Measurements from ENCODE around the gene GRB14. TPM values are rescaled to one million over a fixed set of nuclear protein-coding genes. Genes with fewer than 3 reads are reported as not detected.

Gene GRB14
- total RNA-seq, 1 donor from 2014 or later: 5.8 TPM

GRCh38 chr2:164561991-164562390, 59.3 kb downstream of the GRB14 start:
- DNase-seq (ENCODE audit: low spot score): no peak
- H3K9me3 Mint-ChIP-seq (ENCODE audit: unreplicated experiment): no peaks in the 10 kb centered on the region
- H3K4me3 Mint-ChIP-seq (ENCODE audit: unreplicated experiment): no peak overlapping the region
- H3K27me3 Mint-ChIP-seq (ENCODE audit: unreplicated experiment): no peaks in the 10 kb centered on the region
- no peaks in the 10 kb centered on the region for H3K36me3 Mint-ChIP-seq (ENCODE audit: low read depth, unreplicated experiment)
- H3K27ac Mint-ChIP-seq (ENCODE audit: unreplicated experiment): no peak overlapping the region
- H3K4me1 Mint-ChIP-seq (ENCODE audit: unreplicated experiment): peaks cover 24% of the 10 kb centered on the region
- TF ChIP-seq CTCF (IDR thresholded peaks at IDR 0.05; ENCODE audit: unreplicated experiment): no peak

GRCh38 chr2:164561416-164561815, 59.9 kb downstream of the GRB14 start:
- H3K4me1 Mint-ChIP-seq (ENCODE audit: unreplicated experiment): peaks cover 24% of the 10 kb centered on the region
- no peak for DNase-seq (ENCODE audit: low spot score)
- H3K27me3 Mint-ChIP-seq (ENCODE audit: unreplicated experiment): no peaks in the 10 kb centered on the region
- no peak overlapping the region for H3K27ac Mint-ChIP-seq (ENCODE audit: unreplicated experiment)
- no peak for TF ChIP-seq CTCF (IDR thresholded peaks at IDR 0.05; ENCODE audit: unreplicated experiment)
- no peaks in the 10 kb centered on the region for H3K36me3 Mint-ChIP-seq (ENCODE audit: low read depth, unreplicated experiment)
- no peaks in the 10 kb centered on the region for H3K9me3 Mint-ChIP-seq (ENCODE audit: unreplicated experiment)
- no peak overlapping the region for H3K4me3 Mint-ChIP-seq (ENCODE audit: unreplicated experiment)

- Mint-ChIP-seq H3K4me3 (ENCODE audit: unreplicated experiment) (no peak overlapping the region), H3K4me1 (ENCODE audit: unreplicated experiment) (peaks cover 24% of the 10 kb centered on the region), H3K36me3 (ENCODE audit: low read depth, unreplicated experiment) (no peaks in the 10 kb centered on the region), H3K9me3 (ENCODE audit: unreplicated experiment) (no peaks in the 10 kb centered on the region), H3K27ac (ENCODE audit: unreplicated experiment) (no peak overlapping the region), H3K27me3 (ENCODE audit: unreplicated experiment) (no peaks in the 10 kb centered on the region)
- DNase-seq (ENCODE audit: low spot score): no peak
- TF ChIP-seq CTCF (IDR thresholded peaks at IDR 0.05; ENCODE audit: unreplicated experiment): no peak
These were observed 60.4 kb downstream of the GRB14 start for GRCh38 chr2:164560902-164561301.

DNA sequence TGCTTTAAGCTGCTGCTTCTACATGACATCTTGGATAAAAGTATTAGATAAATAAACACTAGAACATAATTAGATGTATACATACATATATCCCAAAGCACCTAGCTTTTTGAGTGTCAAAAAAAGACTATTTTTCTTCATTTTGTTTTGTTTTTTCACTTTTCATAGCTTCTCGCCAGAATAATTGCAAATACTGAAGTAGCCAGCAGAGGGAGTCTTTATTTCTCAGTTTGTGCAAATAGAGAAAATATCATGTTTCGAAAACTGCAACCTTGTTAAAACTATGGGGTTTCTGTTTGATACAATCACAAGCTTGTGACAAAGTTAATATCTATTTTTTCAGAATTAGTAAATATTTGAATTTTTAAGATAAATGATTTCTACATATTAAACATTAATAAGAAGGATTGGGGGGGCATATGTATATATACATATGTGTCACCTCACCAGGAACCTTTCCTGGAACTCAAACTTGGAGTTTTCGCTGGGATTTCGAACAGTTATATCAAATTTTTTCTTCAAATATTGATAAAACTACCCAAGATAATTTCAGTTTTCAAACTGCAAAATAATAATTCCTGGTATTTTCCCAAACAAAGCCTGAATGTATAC, 61.0 kb downstream of the GRB14 start:
- no peak overlapping the region for H3K27ac Mint-ChIP-seq (ENCODE audit: unreplicated experiment)
- TF ChIP-seq CTCF (IDR thresholded peaks at IDR 0.05; ENCODE audit: unreplicated experiment): peak; percentile 79
- peaks cover 24% of the 10 kb centered on the region for H3K4me1 Mint-ChIP-seq (ENCODE audit: unreplicated experiment)
- DNase-seq (ENCODE audit: low spot score): no peak
- H3K27me3 Mint-ChIP-seq (ENCODE audit: unreplicated experiment): no peaks in the 10 kb centered on the region
- no peaks in the 10 kb centered on the region for H3K36me3 Mint-ChIP-seq (ENCODE audit: low read depth, unreplicated experiment)
- no peak overlapping the region for H3K4me3 Mint-ChIP-seq (ENCODE audit: unreplicated experiment)
- no peaks in the 10 kb centered on the region for H3K9me3 Mint-ChIP-seq (ENCODE audit: unreplicated experiment)

- TF ChIP-seq CTCF (IDR thresholded peaks at IDR 0.05; ENCODE audit: unreplicated experiment): no peak
- Mint-ChIP-seq H3K36me3 (ENCODE audit: low read depth, unreplicated experiment) (no peaks in the 10 kb centered on the region), H3K27ac (ENCODE audit: unreplicated experiment) (no peak overlapping the region), H3K4me1 (ENCODE audit: unreplicated experiment) (peaks cover 19% of the 10 kb centered on the region), H3K4me3 (ENCODE audit: unreplicated experiment) (no peak overlapping the region), H3K27me3 (ENCODE audit: unreplicated experiment) (no peaks in the 10 kb centered on the region), H3K9me3 (ENCODE audit: unreplicated experiment) (no peaks in the 10 kb centered on the region)
- no peak for DNase-seq (ENCODE audit: low spot score)
These were observed 62.8 kb downstream of the GRB14 start for GRCh38 chr2:164558450-164558849.
